Endothelial cell of umbilical vein (primary cell): ENCODE measurements around the gene ABCC1. TPM values are rescaled to one million over a fixed set of nuclear protein-coding genes. Genes with fewer than 3 reads are reported as not detected.

Source experiments
- BruUV-seq: library from RNA; stranded (reverse); fragments of 400-500 nt; replicated peaks from 2 replicates; lab custom pipeline; 2021; lab: Mats Ljungman, UMichigan
- CTCF ChIA-PET: fragments of 300-600, 350-600 bp; sonication (Branson Sonifier 250); formaldehyde crosslinking; loops from one replicate; lab custom pipeline; 2021; ENCODE audit warnings: antibody characterized with exemption, inconsistent platforms; lab: Charles Lee
- POLR2A ChIA-PET: fragments of 300-600, 350-600 bp; sonication (Branson Sonifier 250); formaldehyde crosslinking; loops from one replicate; lab custom pipeline; 2021; ENCODE audit warnings: antibody characterized with exemption, inconsistent platforms; lab: Charles Lee
- DNase-seq: peaks from one replicate; pipeline ENCODE4 v3.0.0-alpha.2; 2011; ENCODE audit warnings: low read depth, low spot score
- FAIRE-seq: peaks from 2 replicates; lab custom pipeline; 2011; peaks lifted over from hg19 to GRCh38; lab: Jason Lieb, UNC
- H2AFZ ChIP-seq: 2 replicates; pipeline ENCODE4 v1.6.0; 2012; ENCODE audit warnings: low read depth, low read length, control low read depth, inconsistent platforms
- H3K27ac ChIP-seq: 2 replicates; pipeline ENCODE4 v1.5.1; 2011; ENCODE audit warnings: low read depth, mild to moderate bottlenecking, control low read depth, low read length, moderate library complexity; ENCODE audit not compliant: insufficient read depth
- H3K27me3 ChIP-seq, 2 experiments: 2 replicates each; pipeline versions ENCODE4 v1.6.0 to v1.6.1; 2011; ENCODE audit warnings: low read length in 2 of 2, mixed read lengths in 1 of 2; ENCODE audit not compliant: control insufficient read depth in 2 of 2, insufficient read depth in 2 of 2
- H3K36me3 ChIP-seq, 2 experiments: 2 replicates in 1 of 2; 3 replicates in 1 of 2; pipeline ENCODE4 v1.5.1; 2011; ENCODE audit warnings: low read length in 2 of 2, mild to moderate bottlenecking in 1 of 2, moderate library complexity in 1 of 2; ENCODE audit not compliant: control insufficient read depth in 2 of 2, insufficient read depth in 2 of 2; ENCODE audit errors: extremely low read depth in 1 of 2
- H3K4me1 ChIP-seq: 3 replicates; pipeline ENCODE4 v1.5.1; 2011; ENCODE audit warnings: mild to moderate bottlenecking, low read length; ENCODE audit not compliant: control insufficient read depth, insufficient read depth; ENCODE audit errors: extremely low read depth
- H3K4me2 ChIP-seq: 2 replicates; pipeline ENCODE4 v1.6.1; 2011; ENCODE audit warnings: low read length, control low read depth, mixed read lengths; ENCODE audit not compliant: insufficient read depth
- H3K4me3 ChIP-seq, 3 experiments: fragments of 200-600 bp in 1 of 3; sonication (generic), shearing (Covaris generic) in 1 of 3; replicated peaks in 1 of 3; 2 replicates each; pipeline ENCODE4 v1.5.1; 2011 to 2016; ENCODE audit warnings: control low read depth in 3 of 3, low read length in 3 of 3, mild to moderate bottlenecking in 2 of 3, inconsistent platforms in 1 of 3, low read depth in 1 of 3, moderate library complexity in 1 of 3; ENCODE audit not compliant: insufficient read depth in 1 of 3
- H3K79me2 ChIP-seq: 2 replicates; pipeline ENCODE4 v1.6.0; 2012; ENCODE audit warnings: low read length, inconsistent platforms; ENCODE audit not compliant: control insufficient read depth, insufficient read depth
- H3K9ac ChIP-seq: replicated peaks from 2 replicates; pipeline ENCODE3; 2011; ENCODE audit warnings: low read length, control low read depth; ENCODE audit not compliant: insufficient read depth; ENCODE audit errors: extremely low read depth
- H3K9me1 ChIP-seq: replicated peaks from 3 replicates; pipeline ENCODE4 v1.6.0; 2011; ENCODE audit warnings: mild to moderate bottlenecking, low read length; ENCODE audit not compliant: control insufficient read depth, insufficient read depth; ENCODE audit errors: extremely low read depth
- H3K9me3 ChIP-seq: replicated peaks from 2 replicates; pipeline ENCODE4 v1.5.1; 2012; ENCODE audit warnings: low read length, inconsistent platforms; ENCODE audit not compliant: control insufficient read depth, insufficient read depth
- H4K20me1 ChIP-seq: replicated peaks from 2 replicates; pipeline ENCODE3; 2011; ENCODE audit warnings: mild to moderate bottlenecking, low read length; ENCODE audit not compliant: control insufficient read depth, insufficient read depth; ENCODE audit errors: extremely low read depth
- EZH2 ChIP-seq: IDR thresholded peaks from 2 replicates; pipeline ENCODE4 v1.6.1; 2012; ENCODE audit warnings: borderline replicate concordance, low read depth, mild to moderate bottlenecking, moderate library complexity, low read length, inconsistent platforms; ENCODE audit not compliant: severe bottlenecking
- FOS ChIP-seq: IDR thresholded peaks from 2 replicates; pipeline ENCODE4 v1.6.1; 2011; ENCODE audit warnings: mild to moderate bottlenecking, low read length, moderate library complexity, borderline replicate concordance; ENCODE audit not compliant: insufficient read depth
- GATA2 ChIP-seq: IDR thresholded peaks from 2 replicates; pipeline ENCODE4 v1.7.0; 2011; ENCODE audit warnings: low read depth, mild to moderate bottlenecking, moderate library complexity, mixed read lengths, low read length; ENCODE audit not compliant: insufficient read length, insufficient read depth
- JUN ChIP-seq: IDR thresholded peaks from 2 replicates; pipeline ENCODE4 v1.6.1; 2011; ENCODE audit warnings: borderline replicate concordance, low read depth; ENCODE audit not compliant: insufficient read length, insufficient read depth
- MAX ChIP-seq: IDR thresholded peaks from 2 replicates; pipeline ENCODE4 v1.6.1; 2011; ENCODE audit not compliant: insufficient read depth, insufficient read length
- MYC ChIP-seq: IDR thresholded peaks from one replicate; pipeline ENCODE4 v1.6.1; 2011; ENCODE audit warnings: mild to moderate bottlenecking, low read depth, low read length
- POLR2A ChIP-seq: IDR thresholded peaks from 2 replicates; pipeline ENCODE4 v1.6.1; 2012; ENCODE audit warnings: low read depth, mild to moderate bottlenecking, control low read depth, low read length
- POLR2AphosphoS5 ChIP-seq: IDR thresholded peaks from 2 replicates; pipeline ENCODE4 v1.6.1; 2012; ENCODE audit warnings: low read depth, mild to moderate bottlenecking, control low read depth, low read length, moderate library complexity; ENCODE audit not compliant: insufficient read depth
- dilution Hi-C: fragments of 300-500 bp; cut with MboI; formaldehyde crosslinking; loops from one replicate; pipeline ENCODE4 v1.15.0; 2019; ENCODE audit warnings: low sequenced_read_pairs; ENCODE audit not compliant: extremely low pct_ligation_motif_present
- intact Hi-C: fragments of 100-400 bp; cut with micrococcal nuclease; formaldehyde crosslinking; loops from one replicate; pipeline ENCODE4 v1.10.0; 2022
- polyA plus RNA-seq, 4 experiments: library from polyadenylated mRNA; depleted of rRNA in 3 of 4; stranded (reverse) in 3 of 4; unstranded in 1 of 4; fragments of >200 nt; gene quantifications; 2 replicates each; pipeline versions ENCODE4 v1.2.1 to v1.2.3, GENCODE V29; 2011 to 2012; ENCODE audit warnings: missing spikeins in 1 of 4
- total RNA-seq: library from RNA; stranded (reverse); gene quantifications from 2 replicates; pipeline ENCODE4 v1.2.3, GENCODE V29; 2021
- TF ChIP-seq, protein P1 (sequence below), 2 donors: IDR thresholded peaks; 1 replicate in 1 of 2; 2 replicates in 1 of 2; pipeline ENCODE4 v1.5.1; 2011; ENCODE audit warnings: low read length in 2 of 2, mild to moderate bottlenecking in 2 of 2, moderate library complexity in 2 of 2, control low read depth in 1 of 2, inconsistent platforms in 1 of 2, low read depth in 1 of 2; ENCODE audit not compliant: insufficient read depth in 1 of 2; ENCODE audit errors: extremely low read depth in 1 of 2

Gene ABCC1
- total and polyA plus RNA-seq, 2 donors (not counting 3 experiments of a cell fraction or from before 2014, with no cell fraction given), result 46.1 to 89.2 TPM

GRCh38 chr16:16154281-16154951, 205.0 kb downstream of the ABCC1 start:
- H3K9me3 ChIP-seq, result no peaks in the 10 kb centered on the region
- no peak overlapping the region for H3K4me2 ChIP-seq
- intact Hi-C loops, result no loop called here
- CTCF ChIA-PET, result no interaction called here
- no peak overlapping the region for H2AFZ ChIP-seq
- no peak for FAIRE-seq
- no peaks in the 10 kb centered on the region for H3K27me3 ChIP-seq
- BruUV-seq, result no TSS peak
- H4K20me1 ChIP-seq, result no peaks in the 10 kb centered on the region
- dilution Hi-C loops, result no loop called here
- POLR2A ChIA-PET, result no interaction called here
- H3K9ac ChIP-seq, result no peak overlapping the region
- no peaks in the 10 kb centered on the region for H3K36me3 ChIP-seq
- no peaks in the 10 kb centered on the region for H3K79me2 ChIP-seq
- H3K4me1 ChIP-seq, result no peaks in the 10 kb centered on the region
- no peak overlapping the region for H3K4me3 ChIP-seq
- H3K27ac ChIP-seq, result no peak overlapping the region
- H3K9me1 ChIP-seq, result no peaks in the 10 kb centered on the region
- DNase-seq, result no peak
- TF ChIP-seq EZH2 (no peak), MYC (no peak), GATA2 (no peak)

- dilution Hi-C loops, result no loop called here
- BruUV-seq, result no TSS peak
- Histone ChIP-seq H3K27me3 (no peaks in the 10 kb centered on the region), H3K9me1 (no peaks in the 10 kb centered on the region), H3K79me2 (no peaks in the 10 kb centered on the region), H3K27ac (no peak overlapping the region), H3K4me3 (no peak overlapping the region), H3K9ac (no peak overlapping the region), H4K20me1 (no peaks in the 10 kb centered on the region), H3K9me3 (no peaks in the 10 kb centered on the region), H3K4me2 (no peak overlapping the region), H2AFZ (no peak overlapping the region), H3K36me3 (no peaks in the 10 kb centered on the region), H3K4me1 (no peaks in the 10 kb centered on the region)
- ChIA-PET POLR2A (no interaction called here), CTCF (no interaction called here)
- FAIRE-seq, result no peak
- intact Hi-C loops, result no loop called here
- DNase-seq, result no peak
- no peak for TF ChIP-seq JUN
- no peak for TF ChIP-seq MAX
- TF ChIP-seq FOS, result no peak
- no peak for TF ChIP-seq POLR2A
- no peak for TF ChIP-seq POLR2AphosphoS5
- TF ChIP-seq GATA2, result no peak
- no peak for TF ChIP-seq MYC
- TF ChIP-seq, protein P1, sequence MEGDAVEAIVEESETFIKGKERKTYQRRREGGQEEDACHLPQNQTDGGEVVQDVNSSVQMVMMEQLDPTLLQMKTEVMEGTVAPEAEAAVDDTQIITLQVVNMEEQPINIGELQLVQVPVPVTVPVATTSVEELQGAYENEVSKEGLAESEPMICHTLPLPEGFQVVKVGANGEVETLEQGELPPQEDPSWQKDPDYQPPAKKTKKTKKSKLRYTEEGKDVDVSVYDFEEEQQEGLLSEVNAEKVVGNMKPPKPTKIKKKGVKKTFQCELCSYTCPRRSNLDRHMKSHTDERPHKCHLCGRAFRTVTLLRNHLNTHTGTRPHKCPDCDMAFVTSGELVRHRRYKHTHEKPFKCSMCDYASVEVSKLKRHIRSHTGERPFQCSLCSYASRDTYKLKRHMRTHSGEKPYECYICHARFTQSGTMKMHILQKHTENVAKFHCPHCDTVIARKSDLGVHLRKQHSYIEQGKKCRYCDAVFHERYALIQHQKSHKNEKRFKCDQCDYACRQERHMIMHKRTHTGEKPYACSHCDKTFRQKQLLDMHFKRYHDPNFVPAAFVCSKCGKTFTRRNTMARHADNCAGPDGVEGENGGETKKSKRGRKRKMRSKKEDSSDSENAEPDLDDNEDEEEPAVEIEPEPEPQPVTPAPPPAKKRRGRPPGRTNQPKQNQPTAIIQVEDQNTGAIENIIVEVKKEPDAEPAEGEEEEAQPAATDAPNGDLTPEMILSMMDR (IDR thresholded peaks at IDR 0.05; ENCODE audit: extremely low read depth in 1 of 2, insufficient read depth in 1 of 2, low read depth in 1 of 2, low read length in 2 of 2), result no peak
- TF ChIP-seq EZH2, result no peak
Observed at GRCh38 chr16:16155234-16155633, 205.8 kb downstream of the ABCC1 start.
